HG02885 (cell line): Measurements from ENCODE around the gene DCTN1.

Source experiments
- ATAC-seq: cut with Tn5 transposase; IDR thresholded peaks from one replicate; pipeline ENCODE4 v1.9.1; 2021; ENCODE audit warnings: mild to moderate bottlenecking; ENCODE audit not compliant: unreplicated experiment, poor library complexity

Gene DCTN1

DNA sequence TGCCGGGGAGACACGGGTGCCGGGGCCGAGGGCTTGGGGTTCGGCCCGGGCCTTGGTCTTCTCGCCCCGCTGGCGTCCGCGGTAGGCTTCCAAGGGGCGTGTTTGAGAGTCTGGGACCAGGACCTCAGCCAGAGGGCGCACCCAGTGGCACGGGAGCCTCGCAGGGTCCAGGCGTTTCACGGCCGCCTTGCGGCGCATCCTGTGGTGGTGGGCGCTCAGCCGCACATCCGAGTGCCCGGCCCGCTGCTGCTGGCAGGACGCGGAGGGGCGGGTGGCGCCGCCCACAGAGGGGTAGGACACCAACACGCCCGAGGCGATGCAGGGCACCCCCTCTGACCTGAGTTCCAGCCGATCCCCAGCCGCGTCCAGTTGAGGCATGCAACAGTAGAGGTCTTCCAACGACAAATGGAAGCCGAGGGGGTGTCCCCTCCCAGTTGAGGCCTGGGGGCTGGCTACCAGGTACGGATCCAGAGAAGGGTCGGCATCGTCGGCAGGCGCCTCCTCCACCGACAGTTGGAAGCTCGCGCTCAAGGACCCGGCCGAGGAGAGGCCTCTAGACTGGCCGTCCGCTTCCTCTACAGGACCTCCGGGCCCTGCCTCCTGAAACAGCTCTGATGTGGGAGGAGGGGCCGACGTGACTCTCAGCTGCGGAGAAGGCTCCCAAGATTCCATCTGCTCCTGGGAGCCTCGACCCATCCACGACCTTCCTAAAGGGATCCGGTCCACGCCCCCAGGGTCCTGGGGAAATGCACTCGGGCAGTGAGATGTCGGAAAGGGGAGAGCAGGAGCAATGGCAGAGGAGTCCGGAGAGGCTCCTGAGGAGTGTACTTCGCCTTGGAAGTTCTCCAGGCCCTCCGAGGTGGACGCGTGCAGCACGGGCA is 35.0 kb upstream of the DCTN1 start:
- ATAC-seq = no peak

DNA sequence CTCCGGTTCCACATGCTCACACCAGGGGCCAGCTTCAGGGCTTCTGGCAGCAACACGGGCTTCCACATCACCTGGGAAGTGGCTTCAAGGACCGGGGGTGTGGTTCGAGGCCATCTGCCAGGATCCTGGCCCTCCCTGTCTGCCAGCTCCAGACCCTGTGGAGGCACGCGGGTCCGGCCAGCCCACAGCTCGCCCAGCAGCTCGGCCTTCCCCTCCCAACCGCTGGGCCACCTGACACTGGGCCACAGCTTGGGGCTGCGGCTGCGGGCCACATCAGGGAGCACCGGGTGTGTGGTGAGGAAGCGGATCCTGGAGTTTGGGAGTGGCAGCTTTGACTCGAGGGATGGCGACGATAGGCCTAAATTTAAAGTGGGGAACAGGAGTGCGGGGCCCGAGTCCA is 34.3 kb upstream of the DCTN1 start:
- no peak for ATAC-seq

DNA sequence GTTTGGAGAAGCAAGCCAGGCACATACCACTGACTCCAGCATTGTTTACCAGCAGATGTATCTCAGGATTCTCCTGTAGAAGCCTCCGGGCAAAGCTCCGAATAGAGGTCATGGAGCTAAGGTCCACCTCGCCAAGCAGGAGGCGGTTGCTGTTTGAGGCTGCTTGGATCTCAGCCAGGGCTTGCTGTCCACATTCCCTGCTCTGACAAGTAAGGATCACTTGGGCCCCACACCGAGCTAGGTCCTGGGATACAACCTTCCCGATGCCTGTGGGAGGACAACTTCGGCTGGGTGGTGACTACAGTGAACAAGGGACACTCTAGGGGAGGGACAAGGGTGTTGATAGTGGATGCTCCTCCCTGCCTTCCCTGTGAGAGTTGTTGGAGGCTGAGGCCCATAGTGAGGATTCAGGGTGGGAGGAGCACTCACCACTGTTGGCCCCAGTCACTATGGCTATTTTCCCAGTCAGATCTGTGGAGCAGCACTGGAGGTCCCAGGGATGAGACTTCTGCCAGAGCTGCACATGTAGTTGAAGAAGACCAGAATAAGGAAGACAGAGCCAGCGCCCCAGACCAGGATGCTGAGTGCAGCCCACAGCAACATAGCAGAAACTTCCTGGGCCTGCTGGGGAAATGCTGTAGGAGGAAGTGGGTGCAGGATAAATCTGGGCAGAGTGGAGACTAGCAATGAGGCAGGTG is 33.0 kb upstream of the DCTN1 start:
- ATAC-seq = no peak

DNA sequence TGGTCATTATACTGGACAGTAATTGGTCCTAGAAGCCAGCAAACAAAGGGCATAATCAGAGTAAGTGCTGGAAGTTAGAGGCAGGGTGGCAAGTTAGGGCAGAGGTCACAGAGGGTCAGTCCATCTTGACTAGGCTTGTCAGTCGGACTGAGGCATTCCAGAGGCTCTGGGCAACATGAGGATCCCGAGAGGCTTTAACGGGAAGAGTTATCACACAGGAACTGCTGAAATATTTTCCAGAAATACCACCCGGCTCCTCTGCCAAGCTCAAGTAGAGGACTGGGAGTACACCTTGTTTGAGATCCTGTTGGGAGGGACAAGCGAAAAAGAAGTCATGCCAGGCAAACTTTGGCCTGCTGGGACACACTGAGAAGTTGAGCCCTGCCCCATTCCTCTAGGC is 27.6 kb upstream of the DCTN1 start:
- no peak for ATAC-seq

DNA sequence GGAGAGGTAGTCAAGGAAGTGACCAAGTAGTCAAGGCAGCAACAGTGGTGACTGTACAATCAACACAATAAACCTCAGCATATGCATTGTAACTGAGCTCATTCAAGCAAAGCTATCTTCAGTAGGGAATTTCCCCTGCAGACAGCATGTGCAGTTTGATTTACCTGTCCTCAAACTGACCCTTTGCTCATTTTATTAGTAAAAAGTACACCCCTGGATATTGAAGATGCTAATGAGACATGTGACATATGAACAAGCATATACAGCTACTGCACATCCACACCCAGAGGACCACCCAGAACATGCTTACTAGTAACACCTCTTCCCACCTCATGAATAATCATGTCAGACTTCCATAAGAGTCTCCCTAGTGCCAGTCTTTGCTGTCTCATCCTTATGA is 25.9 kb upstream of the DCTN1 start:
- peak; percentile 53 for ATAC-seq

DNA sequence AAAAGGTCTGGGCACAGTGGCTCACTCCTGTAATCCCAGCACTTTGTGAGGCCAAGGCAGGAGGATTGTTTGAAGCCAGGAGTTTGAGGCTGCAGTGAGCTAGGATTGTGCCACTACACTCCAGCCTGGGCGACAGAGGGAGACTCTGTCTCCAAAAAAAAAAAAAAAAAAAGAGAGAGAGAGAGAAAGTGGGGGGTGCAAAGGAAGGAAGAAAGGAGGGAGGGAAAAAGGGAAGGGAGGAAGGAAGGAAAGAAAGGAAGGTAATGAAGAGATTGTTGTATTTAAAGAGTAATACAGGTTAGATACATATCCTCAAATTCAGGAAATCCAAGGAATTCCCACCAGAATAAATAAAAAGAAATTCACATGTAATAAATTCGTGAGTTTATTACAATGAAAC is 21.8 kb upstream of the DCTN1 start:
- ATAC-seq = no peak

DNA sequence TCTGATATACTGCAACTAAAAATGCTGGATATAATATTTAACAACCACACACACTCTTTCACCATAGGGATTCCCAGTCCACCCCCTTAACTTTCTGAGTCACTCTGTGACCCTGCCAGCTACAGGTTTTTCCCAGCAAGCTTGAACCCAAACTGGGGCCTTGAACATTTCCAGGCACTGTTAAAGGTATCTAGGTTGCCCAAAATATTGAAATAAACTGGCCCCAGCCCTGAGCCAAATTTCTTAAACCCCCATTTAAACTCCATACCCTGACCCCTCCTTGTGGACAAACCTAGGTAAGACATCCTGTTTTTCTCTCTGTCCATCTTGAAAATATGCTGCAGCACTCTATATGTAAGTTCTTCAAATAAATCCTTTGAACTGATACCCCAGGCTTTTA is 19.7 kb upstream of the DCTN1 start:
- ATAC-seq = no peak

DNA sequence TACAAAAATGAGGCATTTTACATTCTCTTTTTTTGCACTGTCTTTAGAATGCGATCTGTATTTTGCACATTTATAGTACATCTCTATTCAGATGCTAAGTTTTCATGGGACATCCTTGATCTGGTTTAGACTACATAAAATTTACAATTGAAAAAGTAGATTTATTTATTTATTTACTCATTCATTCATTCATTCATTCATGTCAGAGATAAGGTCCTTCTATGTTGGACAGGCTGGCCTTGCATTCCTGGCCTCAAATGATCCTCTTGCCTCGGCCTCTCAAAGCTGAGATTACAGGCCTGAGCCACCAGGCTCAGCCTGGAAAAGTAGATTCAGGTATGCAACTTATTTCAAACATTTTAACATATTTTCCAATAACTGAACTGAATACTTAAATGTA is 16.0 kb upstream of the DCTN1 start:
- no peak for ATAC-seq

DNA sequence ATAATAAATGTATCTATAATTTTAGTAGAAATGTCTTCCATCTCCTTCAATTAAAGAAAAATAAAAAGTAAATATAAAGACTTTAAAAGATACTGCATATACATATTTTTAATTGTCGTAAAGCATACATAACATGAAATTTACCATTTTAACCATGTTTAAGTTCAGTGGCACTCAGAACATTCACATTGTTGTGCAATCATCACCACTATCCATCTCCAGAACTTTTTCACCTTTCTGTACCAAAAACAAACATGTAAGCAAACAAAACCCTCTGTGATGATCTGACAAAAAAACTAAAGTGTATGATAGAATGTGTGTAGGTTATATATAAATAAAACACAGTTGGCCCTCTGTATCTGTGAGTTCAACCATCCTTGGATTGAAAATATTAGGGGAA is 13.4 kb upstream of the DCTN1 start:
- ATAC-seq = no peak

DNA sequence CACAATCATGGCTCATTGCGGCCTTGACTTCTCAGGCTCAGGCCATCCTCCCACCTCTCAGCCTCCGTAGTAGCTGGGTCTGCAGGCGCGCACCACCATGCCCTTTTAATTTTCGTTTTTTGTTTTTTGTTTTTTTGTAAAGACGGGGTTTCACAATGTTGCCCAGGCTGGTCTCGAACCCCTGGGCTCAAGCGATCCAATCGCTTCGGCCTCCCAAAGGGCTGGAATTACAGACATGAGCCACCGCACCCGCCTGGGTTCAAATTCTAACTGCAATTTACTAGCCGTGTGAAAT is 12.3 kb upstream of the DCTN1 start:
- no peak for ATAC-seq

DNA sequence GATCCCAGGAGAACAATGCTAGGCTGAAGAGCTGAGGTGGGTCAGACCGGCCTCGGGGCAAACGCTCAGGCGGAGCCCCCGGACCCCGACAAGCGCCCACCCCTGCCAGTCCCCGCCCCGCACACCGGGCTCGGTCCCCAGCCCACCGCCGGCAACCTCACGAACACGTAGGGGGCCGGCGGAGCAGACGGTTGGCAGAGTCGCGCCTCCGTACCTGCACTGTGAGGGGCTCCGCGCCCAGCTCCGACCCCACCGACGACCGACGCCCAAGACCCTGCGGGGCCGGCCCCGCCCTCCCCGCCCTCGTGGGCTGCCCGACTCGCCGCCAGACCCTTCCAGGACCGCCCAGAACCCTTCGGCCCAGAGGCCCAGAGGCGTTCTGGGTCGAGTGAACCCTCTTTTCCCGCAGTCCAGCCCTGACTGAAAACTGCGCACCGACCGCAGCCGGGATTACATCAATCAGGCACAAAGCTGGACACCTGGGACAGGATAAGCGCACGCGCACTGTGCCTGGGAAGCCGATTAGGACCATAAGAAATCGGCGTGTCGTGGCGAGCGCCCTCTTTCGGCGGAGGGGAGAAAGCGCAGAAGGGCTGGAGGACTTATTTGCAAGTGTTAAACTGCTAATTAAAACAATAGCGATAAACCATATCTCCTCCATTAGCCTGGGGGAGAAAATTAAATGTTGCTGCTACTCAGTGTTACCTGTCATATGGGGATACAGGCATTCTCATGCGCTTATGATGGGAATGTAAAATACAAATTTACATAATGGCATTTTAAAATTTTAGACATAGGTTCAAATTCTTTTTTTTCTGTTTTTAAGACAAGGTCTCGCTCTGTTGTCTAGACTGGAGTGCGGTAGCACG is 11.7 kb upstream of the DCTN1 start:
- ATAC-seq = peak; percentile 78

DNA sequence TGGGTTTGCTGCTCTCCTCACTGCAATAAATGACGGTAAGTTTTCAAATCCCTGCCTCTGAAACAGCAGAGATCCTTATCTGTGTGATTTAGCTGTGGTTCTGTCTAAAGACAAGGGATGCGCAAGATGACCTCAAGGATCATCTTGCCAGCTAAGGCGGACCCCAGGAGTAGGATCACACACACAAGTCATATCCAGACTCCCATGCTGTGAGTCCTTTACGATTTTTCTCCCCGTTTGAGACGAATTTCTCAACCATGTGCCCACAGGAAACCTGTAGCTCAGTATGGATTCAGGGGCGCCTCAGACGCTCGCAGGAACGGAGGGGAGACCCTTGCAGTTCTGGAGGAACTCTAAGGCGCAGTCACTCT is 11.1 kb upstream of the DCTN1 start:
- ATAC-seq = no peak

DNA sequence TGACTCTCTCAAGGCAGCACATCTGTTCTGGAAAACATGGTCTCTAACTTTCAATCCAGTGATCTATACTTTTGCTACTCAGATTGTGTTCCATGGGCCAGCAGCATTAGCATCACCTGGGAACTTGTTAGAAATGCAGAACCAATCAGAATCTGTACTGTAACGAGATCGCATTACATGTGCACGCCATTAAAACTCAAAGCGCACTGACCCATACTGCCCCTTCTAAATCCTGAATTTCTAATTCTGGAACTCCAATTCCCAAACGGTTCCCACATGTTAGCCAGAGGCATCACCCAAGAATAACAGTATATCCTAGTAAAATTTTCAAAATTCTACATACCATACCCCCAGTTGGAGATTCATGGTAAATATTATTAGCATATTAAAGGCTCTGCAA is 10.5 kb upstream of the DCTN1 start:
- ATAC-seq = no peak

DNA sequence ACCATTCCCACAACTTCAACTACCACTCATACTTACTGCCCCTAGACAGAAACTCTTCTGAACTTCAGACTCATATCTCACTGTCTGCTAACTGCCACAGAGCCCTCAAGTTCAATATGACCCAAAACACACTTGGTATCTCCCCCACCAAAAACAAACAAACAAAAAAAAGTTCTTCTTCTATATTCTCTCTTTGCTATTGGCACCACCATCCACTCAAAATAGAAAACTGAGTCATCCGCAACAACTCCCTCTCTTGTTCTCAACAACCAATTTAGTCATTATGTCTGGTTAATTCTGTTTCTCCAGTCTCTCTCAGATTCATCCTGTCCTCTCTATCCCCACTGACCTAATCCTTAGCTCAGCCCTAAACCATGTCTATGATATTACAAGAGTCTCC is 7.2 kb upstream of the DCTN1 start:
- no peak for ATAC-seq

DNA sequence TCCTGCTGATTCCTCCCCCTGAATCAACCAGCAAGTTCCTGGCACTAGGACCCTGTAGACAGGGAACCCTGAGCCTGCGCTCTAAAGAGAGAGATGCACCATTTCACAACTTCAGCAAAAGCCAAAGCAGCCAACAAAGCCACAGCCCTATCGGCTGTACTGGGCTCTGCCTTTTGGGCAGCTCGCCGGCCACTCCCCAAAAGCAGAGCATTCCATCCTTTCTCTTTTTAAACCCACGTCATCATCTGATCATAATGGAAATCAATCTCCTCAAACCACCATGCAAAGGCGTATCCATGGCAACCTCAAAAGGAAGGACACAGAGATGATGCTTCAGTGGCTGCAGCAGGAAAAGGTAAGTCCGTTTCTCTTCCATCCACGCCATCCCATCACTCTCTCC is 5.3 kb upstream of the DCTN1 start:
- no peak for ATAC-seq

DNA sequence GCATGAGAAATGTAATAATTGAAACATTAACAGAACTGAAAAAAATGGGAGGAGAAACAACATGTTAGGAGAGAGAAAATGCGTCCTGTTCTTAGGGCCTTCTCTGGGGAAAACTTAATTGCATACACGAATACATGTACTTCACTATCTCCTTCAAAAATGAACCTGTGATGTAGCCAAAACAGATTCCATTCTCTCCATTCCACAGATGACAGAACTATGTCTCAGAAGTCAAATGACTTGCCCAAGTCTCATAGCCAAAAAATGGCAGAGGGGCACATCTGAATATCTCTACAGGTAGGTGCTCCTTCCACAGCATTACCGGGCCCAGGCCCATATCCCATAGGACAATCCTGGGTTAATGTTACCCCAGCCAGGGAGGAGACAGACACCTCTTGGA is 3.9 kb upstream of the DCTN1 start:
- ATAC-seq = no peak

DNA sequence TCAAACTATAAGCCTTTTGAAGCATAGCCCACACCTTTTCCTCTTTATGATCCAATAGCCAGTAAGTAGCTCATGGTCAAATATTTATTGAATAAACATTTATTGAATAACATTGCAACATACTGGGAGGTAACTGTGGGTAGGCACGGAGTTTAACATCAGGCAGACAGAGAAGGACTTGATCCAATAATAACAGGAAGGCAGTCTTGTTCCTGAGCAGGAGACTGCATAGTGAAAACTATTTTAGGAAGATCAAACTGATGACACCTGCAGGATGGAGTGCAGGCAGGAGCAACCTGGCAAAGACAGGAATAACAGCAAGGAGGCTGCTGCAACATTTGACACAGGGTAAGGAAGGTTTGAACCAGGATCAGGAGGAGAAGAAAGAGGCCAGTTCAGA is 3.1 kb upstream of the DCTN1 start:
- ATAC-seq = no peak

DNA sequence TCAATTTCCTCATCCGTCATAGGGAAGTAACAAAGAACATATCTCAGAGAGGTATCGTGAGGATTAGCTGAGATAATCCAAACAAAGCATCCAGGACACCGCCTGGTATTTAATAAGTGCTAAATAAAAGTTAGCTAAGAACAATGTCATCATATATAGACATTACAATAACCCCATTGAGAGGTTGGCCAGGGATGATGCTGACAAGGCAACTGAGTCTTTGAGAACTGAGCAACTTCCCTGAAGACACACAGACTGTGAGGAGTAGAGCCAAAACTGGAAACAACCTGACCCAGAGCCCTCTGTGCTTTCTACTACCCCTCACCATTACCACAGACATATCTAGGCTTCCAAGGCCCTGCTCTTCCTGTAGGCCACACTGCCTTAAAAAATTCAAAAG is 1.6 kb upstream of the DCTN1 start:
- ATAC-seq = no peak

DNA sequence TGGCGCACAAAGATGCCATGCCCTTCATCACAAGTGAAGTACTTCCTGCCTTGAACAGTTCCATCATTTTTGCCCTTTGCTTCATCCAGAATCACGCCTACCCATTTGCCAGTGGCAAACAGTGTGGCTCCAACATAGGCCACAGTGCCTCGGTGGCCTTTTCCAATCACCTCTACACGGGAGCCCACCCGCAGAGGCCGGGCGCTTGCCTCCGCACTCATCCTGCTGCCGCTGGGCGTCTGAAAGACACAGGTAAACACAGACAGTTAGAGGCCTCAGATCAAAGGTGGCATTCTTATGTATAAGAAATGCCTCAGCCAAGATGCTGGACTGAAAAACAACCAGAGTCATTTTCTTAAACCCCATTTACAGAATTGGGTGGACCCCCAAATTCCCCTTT is 2.1 kb downstream of the DCTN1 start:
- ATAC-seq = no peak

DNA sequence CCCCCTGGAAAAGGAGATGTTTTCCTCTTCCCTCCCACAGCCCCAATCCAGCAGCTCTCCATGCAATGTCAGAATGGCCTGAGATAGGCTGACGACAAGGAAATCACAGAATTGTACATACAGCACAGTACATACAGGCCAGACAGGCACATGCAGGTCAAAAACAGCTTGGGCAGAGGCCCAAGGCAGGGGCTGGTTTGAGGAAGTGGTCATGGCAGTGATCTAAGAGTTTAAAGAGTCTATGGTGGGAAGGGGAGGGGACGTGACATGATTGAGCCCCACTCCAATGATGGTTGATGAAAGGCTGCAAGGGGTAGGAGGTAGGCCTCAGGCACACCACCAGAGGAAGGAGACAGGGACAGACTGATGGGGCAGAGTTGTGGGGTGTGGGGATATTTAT is 4.3 kb downstream of the DCTN1 start:
- no peak for ATAC-seq

DNA sequence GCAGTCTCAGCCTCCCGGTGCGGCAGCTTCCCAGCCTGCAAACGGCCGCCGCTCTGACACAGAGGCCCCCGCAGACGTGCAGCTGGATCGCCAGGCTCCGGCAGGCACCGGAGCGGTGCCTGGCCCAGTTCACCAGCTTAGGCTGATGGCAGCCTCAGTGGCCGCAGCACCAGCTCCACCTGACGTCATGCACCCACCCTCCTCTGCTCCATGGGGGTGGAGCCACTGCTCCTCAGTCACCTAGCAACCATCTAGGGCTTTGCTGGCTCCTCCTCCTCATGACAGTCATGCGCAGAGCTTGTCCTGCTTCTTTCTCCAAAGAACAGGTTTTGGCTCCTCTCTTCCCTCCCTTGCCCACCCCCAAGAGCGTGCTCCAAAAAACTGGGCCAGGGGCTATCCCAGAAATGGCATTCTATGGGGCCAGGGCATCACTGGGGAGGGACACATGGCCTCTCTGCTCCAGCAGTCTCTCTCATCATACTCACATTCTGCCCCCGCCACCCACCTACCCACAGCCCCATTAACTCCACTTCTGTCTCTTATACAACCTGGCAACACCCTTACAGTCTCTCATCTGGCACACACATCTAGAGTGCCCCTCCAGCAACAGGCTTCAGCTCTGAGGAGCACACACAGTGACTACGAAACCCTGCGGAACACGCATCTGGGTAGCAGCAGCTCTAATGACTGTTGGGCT is 5.5 kb downstream of the DCTN1 start:
- no peak for ATAC-seq
